Measurements from ENCODE around the gene PHIP. TPM values are rescaled to one million over a fixed set of nuclear protein-coding genes. Genes with fewer than 3 reads are reported as not detected.
"Not testable (repeated sequence)": the region's sequence is repeated elsewhere in the genome, so short reads cannot be mapped to it uniquely, and the experiment has no call there.

Gene PHIP
- total and polyA plus RNA-seq, 8 donors = 27.3 to 82.2 (median 69.2) TPM

GRCh38 chr6:78942446-78942845 is 135.6 kb downstream of the PHIP start:
- Histone ChIP-seq H3K9me3 (no peaks in the 10 kb centered on the region), H3K36me3 (peaks cover 0 to 81% of the 10 kb centered on the region in 2 donors)
- no peak for TF ChIP-seq CTCF (IDR thresholded peaks at IDR 0.05)

GRCh38 chr6:78936515-78936914 is 141.5 kb downstream of the PHIP start:
- Histone ChIP-seq H3K4me1 (no peaks in the 10 kb centered on the region), H3K9me3 (peaks cover 0 to 4% of the 10 kb centered on the region in 2 donors), H3K4me3 (no peak overlapping the region), H3K27ac (no peak overlapping the region), H3K27me3 (no peaks in the 10 kb centered on the region), H3K36me3 (peaks cover 0 to 30% of the 10 kb centered on the region in 2 donors)
- no peak for DNase-seq
- TF ChIP-seq CTCF (IDR thresholded peaks at IDR 0.05) = no peak
- ATAC-seq = peak; percentile 60
- intact Hi-C loops (cut with DNase I) = no loop called here

More at GRCh38 chr6:78942446-78942845, 135.6 kb downstream of the PHIP start:
- Histone ChIP-seq H3K4me3 (no peak overlapping the region), H3K4me1 (no peaks in the 10 kb centered on the region), H3K27me3 (no peaks in the 10 kb centered on the region), H3K27ac (no peak overlapping the region)
- no peak for ATAC-seq
- DNase-seq = no peak
- intact Hi-C loops (cut with DNase I) = no loop called here

- Histone ChIP-seq H3K4me3 (no peak overlapping the region), H3K27ac (no peak overlapping the region), H3K36me3 (peaks cover 0 to 20% of the 10 kb centered on the region in 2 donors), H3K4me1 (no peaks in the 10 kb centered on the region), H3K27me3 (no peaks in the 10 kb centered on the region), H3K9me3 (peaks cover 0 to 4% of the 10 kb centered on the region in 2 donors)
- intact Hi-C loops (cut with DNase I) = no loop called here
- DNase-seq (no peak), ATAC-seq (no peak)
- no peak for TF ChIP-seq CTCF (IDR thresholded peaks at IDR 0.05)
These were observed 142.5 kb downstream of the PHIP start for GRCh38 chr6:78935553-78935952.

- no peak overlapping the region for H3K27ac ChIP-seq
- no peaks in the 10 kb centered on the region for H3K27me3 ChIP-seq
- no peak for TF ChIP-seq CTCF (IDR thresholded peaks at IDR 0.05)
- no peaks in the 10 kb centered on the region for H3K4me1 ChIP-seq
- H3K9me3 ChIP-seq = peaks cover 0 to 39% of the 10 kb centered on the region in 2 donors
- no peak overlapping the region for H3K4me3 ChIP-seq
- intact Hi-C loops (cut with DNase I) = no loop called here
- ATAC-seq = no peak
- no peak for DNase-seq
- no peaks in the 10 kb centered on the region for H3K36me3 ChIP-seq
These were observed 152.7 kb downstream of the PHIP start for GRCh38 chr6:78925317-78925716.

GRCh38 chr6:78921168-78921567 is 156.9 kb downstream of the PHIP start:
- ATAC-seq, H3K27ac ChIP-seq: not testable (repeated sequence)

GRCh38 chr6:78917788-78918187 is 160.3 kb downstream of the PHIP start:
- Histone ChIP-seq H3K27ac (no peak overlapping the region), H3K9me3 (peaks cover 0 to 29% of the 10 kb centered on the region in 2 donors), H3K36me3 (no peaks in the 10 kb centered on the region), H3K4me1 (no peaks in the 10 kb centered on the region), H3K27me3 (no peaks in the 10 kb centered on the region), H3K4me3 (no peak overlapping the region)
- no peak for TF ChIP-seq CTCF (IDR thresholded peaks at IDR 0.05)
- no peak for ATAC-seq
- intact Hi-C loops (cut with DNase I) = no loop called here
- DNase-seq = no peak

More at GRCh38 chr6:78921168-78921567, 156.9 kb downstream of the PHIP start:
- H3K36me3 ChIP-seq; intact Hi-C loops (cut with DNase I); H3K27me3 ChIP-seq; H3K4me3 ChIP-seq; H3K4me1 ChIP-seq; DNase-seq: not testable (repeated sequence)
- H3K9me3 ChIP-seq = peaks cover 0 to 48% of the 10 kb centered on the region in 2 donors
